SH-SY5Y (cell line): ENCODE measurements around the gene KRTAP20-4.

Experiments
- GATA2 ChIP-seq: IDR thresholded peaks from 2 replicates; pipeline ENCODE4 v1.6.1; 2011; ENCODE audit warnings: mild to moderate bottlenecking, low read depth, low read length
- GATA3 ChIP-seq: IDR thresholded peaks from 2 replicates; pipeline ENCODE4 v1.6.1; 2011; ENCODE audit warnings: low read depth, mild to moderate bottlenecking, low read length, moderate library complexity

GRCh38 chr21:30598802-30599201, 21.6 kb upstream of the KRTAP20-4 start, which contains the start of gene KRTAP6-2:
- no peak for TF ChIP-seq GATA2
- TF ChIP-seq GATA3, result no peak
